ENCODE measurements around the gene ARMH2.

- TF ChIP-seq EZH2 (IDR thresholded peaks at IDR 0.05; ENCODE audit: insufficient read depth, low read length), result no peak
- TF ChIP-seq, protein P1, sequence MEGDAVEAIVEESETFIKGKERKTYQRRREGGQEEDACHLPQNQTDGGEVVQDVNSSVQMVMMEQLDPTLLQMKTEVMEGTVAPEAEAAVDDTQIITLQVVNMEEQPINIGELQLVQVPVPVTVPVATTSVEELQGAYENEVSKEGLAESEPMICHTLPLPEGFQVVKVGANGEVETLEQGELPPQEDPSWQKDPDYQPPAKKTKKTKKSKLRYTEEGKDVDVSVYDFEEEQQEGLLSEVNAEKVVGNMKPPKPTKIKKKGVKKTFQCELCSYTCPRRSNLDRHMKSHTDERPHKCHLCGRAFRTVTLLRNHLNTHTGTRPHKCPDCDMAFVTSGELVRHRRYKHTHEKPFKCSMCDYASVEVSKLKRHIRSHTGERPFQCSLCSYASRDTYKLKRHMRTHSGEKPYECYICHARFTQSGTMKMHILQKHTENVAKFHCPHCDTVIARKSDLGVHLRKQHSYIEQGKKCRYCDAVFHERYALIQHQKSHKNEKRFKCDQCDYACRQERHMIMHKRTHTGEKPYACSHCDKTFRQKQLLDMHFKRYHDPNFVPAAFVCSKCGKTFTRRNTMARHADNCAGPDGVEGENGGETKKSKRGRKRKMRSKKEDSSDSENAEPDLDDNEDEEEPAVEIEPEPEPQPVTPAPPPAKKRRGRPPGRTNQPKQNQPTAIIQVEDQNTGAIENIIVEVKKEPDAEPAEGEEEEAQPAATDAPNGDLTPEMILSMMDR (IDR thresholded peaks at IDR 0.05; ENCODE audit: insufficient read depth, low read depth, low read length), result no peak
Observed at GRCh38 chr6:24827970-24828369, 29.3 kb upstream of the ARMH2 start.
